Stomach (tissue), 4 donors: ENCODE measurements around the gene SMYD3.

Source experiments
- CTCF ChIP-seq, 7 experiments: fragments of 450-650 bp in 4 of 7; fragments of 200-600 bp in 3 of 7; sonication (generic) in 3 of 7; IDR thresholded peaks; one replicate each; pipeline ENCODE4 v1.5.1; 2016 to 2019; ENCODE audit warnings: antibody characterized with exemption in 7 of 7, control low read depth in 2 of 7, mild to moderate bottlenecking in 1 of 7
- EP300 ChIP-seq: sonication (generic); formaldehyde crosslinking; IDR thresholded peaks from one replicate; pipeline ENCODE4 v1.6.1; 2017; ENCODE audit warnings: antibody characterized with exemption
- POLR2A ChIP-seq, 4 donors: fragments of 450-650 bp; IDR thresholded peaks; one replicate each; pipeline ENCODE4 v1.6.1; 2016; ENCODE audit warnings: antibody characterized with exemption in 4 of 4, control low read depth in 2 of 4, mild to moderate bottlenecking in 1 of 4, moderate library complexity in 1 of 4
- POLR2AphosphoS5 ChIP-seq, 3 donors: sonication (generic); formaldehyde crosslinking; IDR thresholded peaks; one replicate each; pipeline ENCODE4 v1.6.1; 2016; ENCODE audit warnings: antibody characterized with exemption in 3 of 3

DNA sequence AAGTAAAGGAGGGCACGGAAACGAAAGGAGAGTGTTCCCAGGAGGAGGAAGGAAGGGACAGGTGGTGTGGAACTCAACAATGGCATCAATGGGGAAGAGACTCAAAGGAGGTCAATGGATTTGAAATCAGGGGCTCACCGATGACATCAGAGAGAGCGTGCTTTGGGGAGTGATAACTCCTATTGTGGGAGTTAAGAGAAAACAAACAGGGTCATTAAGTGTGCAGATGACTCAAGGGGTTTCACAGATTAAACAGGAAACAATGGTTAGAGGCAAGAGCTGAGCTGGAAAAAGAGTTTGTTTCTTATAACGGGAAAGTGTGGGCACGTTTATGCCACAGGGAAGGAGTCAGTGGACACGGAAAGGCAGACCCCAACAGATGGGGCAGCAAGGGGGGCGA is 629.1 kb downstream of the SMYD3 start:
- TF ChIP-seq CTCF (IDR thresholded peaks at IDR 0.05) (no peak), EP300 (no peak), POLR2A (IDR thresholded peaks at IDR 0.05) (no peak), POLR2AphosphoS5 (IDR thresholded peaks at IDR 0.05) (no peak)
